ENCODE measurements around the gene GAS7. TPM values are rescaled to one million over a fixed set of nuclear protein-coding genes. Genes with fewer than 3 reads are reported as not detected.

Gene GAS7
- total RNA-seq, 1 experiment from 2014 or later = 4.1 TPM

- Histone ChIP-seq H3K9me2 (ENCODE audit: insufficient read depth) (no peaks in the 10 kb centered on the region), H2AFZ (ENCODE audit: low read depth, low read length, poor library complexity, severe bottlenecking) (no peak overlapping the region), H3K27ac (ENCODE audit: low read depth, low read length) (no peak overlapping the region), H3K4me3 (replicated peaks in 1 of 2; ENCODE audit: low read depth in 1 of 2, low read length in 2 of 2) (no peak overlapping the region), H3K36me3 (ENCODE audit: control insufficient read depth in 1 of 2, insufficient read depth in 2 of 2, low read length in 2 of 2) (no peaks in the 10 kb centered on the region), H3K9me3 (ENCODE audit: control insufficient read depth in 1 of 2, insufficient read depth in 1 of 2, low read depth in 1 of 2, low read length in 2 of 2) (no peaks in the 10 kb centered on the region), H3K4me1 (ENCODE audit: control insufficient read depth in 1 of 2, insufficient read depth in 2 of 2, low read length in 2 of 2) (peaks cover 0 to 8% of the 10 kb centered on the region in 2 experiments; a peak in 2 of 4 replicates), H4K20me1 (ENCODE audit: insufficient read depth) (no peaks in the 10 kb centered on the region), H3K9ac (ENCODE audit: low read length) (no peak overlapping the region), H3K27me3 (ENCODE audit: insufficient read depth, low read length) (peaks cover 9% of the 10 kb centered on the region; the same call in 1 of the 2 replicates), H3K4me2 (ENCODE audit: low read length) (peak overlapping the region; percentile 8; the same call in 1 of the 2 replicates), H3K79me2 (ENCODE audit: insufficient read depth, low read length) (no peaks in the 10 kb centered on the region)
- no peak for TF ChIP-seq FOSL1 (IDR thresholded peaks at IDR 0.05; ENCODE audit: low read depth)
- no peak for TF ChIP-seq POLR2A (IDR thresholded peaks at IDR 0.05; ENCODE audit: borderline replicate concordance, extremely low read depth, insufficient read depth, insufficient read length)
- TF ChIP-seq CBX3 (IDR thresholded peaks at IDR 0.05; ENCODE audit: low read depth) = no peak
- no peak for TF ChIP-seq ELF1 (IDR thresholded peaks at IDR 0.05; ENCODE audit: borderline replicate concordance, low read depth)
- no peak for TF ChIP-seq SRF (IDR thresholded peaks at IDR 0.05; ENCODE audit: low read depth)
- TF ChIP-seq POLR2AphosphoS5 (IDR thresholded peaks at IDR 0.05; ENCODE audit: low read depth, low read length) = no peak
- TF ChIP-seq, protein P1, sequence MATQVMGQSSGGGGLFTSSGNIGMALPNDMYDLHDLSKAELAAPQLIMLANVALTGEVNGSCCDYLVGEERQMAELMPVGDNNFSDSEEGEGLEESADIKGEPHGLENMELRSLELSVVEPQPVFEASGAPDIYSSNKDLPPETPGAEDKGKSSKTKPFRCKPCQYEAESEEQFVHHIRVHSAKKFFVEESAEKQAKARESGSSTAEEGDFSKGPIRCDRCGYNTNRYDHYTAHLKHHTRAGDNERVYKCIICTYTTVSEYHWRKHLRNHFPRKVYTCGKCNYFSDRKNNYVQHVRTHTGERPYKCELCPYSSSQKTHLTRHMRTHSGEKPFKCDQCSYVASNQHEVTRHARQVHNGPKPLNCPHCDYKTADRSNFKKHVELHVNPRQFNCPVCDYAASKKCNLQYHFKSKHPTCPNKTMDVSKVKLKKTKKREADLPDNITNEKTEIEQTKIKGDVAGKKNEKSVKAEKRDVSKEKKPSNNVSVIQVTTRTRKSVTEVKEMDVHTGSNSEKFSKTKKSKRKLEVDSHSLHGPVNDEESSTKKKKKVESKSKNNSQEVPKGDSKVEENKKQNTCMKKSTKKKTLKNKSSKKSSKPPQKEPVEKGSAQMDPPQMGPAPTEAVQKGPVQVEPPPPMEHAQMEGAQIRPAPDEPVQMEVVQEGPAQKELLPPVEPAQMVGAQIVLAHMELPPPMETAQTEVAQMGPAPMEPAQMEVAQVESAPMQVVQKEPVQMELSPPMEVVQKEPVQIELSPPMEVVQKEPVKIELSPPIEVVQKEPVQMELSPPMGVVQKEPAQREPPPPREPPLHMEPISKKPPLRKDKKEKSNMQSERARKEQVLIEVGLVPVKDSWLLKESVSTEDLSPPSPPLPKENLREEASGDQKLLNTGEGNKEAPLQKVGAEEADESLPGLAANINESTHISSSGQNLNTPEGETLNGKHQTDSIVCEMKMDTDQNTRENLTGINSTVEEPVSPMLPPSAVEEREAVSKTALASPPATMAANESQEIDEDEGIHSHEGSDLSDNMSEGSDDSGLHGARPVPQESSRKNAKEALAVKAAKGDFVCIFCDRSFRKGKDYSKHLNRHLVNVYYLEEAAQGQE (IDR thresholded peaks at IDR 0.05; ENCODE audit: low read depth) = no peak
- TF ChIP-seq, protein P2, sequence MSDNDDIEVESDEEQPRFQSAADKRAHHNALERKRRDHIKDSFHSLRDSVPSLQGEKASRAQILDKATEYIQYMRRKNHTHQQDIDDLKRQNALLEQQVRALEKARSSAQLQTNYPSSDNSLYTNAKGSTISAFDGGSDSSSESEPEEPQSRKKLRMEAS (IDR thresholded peaks at IDR 0.05) = no peak
- no peak for TF ChIP-seq EZH2 (IDR thresholded peaks at IDR 0.05)
- no peak for TF ChIP-seq CEBPB (IDR thresholded peaks at IDR 0.05; ENCODE audit: low read depth)
- TF ChIP-seq, protein P3, sequence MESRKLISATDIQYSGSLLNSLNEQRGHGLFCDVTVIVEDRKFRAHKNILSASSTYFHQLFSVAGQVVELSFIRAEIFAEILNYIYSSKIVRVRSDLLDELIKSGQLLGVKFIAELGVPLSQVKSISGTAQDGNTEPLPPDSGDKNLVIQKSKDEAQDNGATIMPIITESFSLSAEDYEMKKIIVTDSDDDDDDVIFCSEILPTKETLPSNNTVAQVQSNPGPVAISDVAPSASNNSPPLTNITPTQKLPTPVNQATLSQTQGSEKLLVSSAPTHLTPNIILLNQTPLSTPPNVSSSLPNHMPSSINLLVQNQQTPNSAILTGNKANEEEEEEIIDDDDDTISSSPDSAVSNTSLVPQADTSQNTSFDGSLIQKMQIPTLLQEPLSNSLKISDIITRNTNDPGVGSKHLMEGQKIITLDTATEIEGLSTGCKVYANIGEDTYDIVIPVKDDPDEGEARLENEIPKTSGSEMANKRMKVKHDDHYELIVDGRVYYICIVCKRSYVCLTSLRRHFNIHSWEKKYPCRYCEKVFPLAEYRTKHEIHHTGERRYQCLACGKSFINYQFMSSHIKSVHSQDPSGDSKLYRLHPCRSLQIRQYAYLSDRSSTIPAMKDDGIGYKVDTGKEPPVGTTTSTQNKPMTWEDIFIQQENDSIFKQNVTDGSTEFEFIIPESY (IDR thresholded peaks at IDR 0.05; ENCODE audit: extremely low read depth, insufficient replicate concordance, low read length) = no peak
- TF ChIP-seq EGR1 (IDR thresholded peaks at IDR 0.05; ENCODE audit: low read depth) = no peak
- TF ChIP-seq, protein P4, sequence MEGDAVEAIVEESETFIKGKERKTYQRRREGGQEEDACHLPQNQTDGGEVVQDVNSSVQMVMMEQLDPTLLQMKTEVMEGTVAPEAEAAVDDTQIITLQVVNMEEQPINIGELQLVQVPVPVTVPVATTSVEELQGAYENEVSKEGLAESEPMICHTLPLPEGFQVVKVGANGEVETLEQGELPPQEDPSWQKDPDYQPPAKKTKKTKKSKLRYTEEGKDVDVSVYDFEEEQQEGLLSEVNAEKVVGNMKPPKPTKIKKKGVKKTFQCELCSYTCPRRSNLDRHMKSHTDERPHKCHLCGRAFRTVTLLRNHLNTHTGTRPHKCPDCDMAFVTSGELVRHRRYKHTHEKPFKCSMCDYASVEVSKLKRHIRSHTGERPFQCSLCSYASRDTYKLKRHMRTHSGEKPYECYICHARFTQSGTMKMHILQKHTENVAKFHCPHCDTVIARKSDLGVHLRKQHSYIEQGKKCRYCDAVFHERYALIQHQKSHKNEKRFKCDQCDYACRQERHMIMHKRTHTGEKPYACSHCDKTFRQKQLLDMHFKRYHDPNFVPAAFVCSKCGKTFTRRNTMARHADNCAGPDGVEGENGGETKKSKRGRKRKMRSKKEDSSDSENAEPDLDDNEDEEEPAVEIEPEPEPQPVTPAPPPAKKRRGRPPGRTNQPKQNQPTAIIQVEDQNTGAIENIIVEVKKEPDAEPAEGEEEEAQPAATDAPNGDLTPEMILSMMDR (IDR thresholded peaks at IDR 0.05 in 2 of 3, conservative IDR thresholded peaks at IDR 0.05 in 1 of 3; ENCODE audit: borderline replicate concordance in 1 of 3, insufficient read depth in 1 of 3, low read depth in 2 of 3, low read length in 2 of 3) = no peak
- no peak for TF ChIP-seq SIN3A (IDR thresholded peaks at IDR 0.05; ENCODE audit: low read depth)
- TF ChIP-seq TCF7L2 (IDR thresholded peaks at IDR 0.05; ENCODE audit: borderline replicate concordance, extremely low read depth, insufficient read depth, insufficient read length) = no peak
- no peak for TF ChIP-seq RAD21 (IDR thresholded peaks at IDR 0.05; ENCODE audit: low read depth)
- POLR2A ChIA-PET = no interaction called here
- ATAC-seq = no peak
- intact Hi-C loops (cut with micrococcal nuclease) = no loop called here
- DNase-seq (ENCODE audit: low read depth, low spot score) = no peak
- RAD21 ChIA-PET (ENCODE audit: low non-redundant PET in 1 of 2, low total read pairs in 2 of 2, uncharacterized antibody in 2 of 2, unreplicated experiment in 2 of 2) = no interaction called here
- no TSS peak for BruUV-seq (replicated peaks)
- CTCF ChIA-PET = no interaction called here
Observed at GRCh38 chr17:10172778-10173177, 25.6 kb downstream of the GAS7 start.

Measured in HCT116 (cell line).